GM21717 (cell line): ENCODE measurements around the gene USP24.

Experiments used
- ATAC-seq: cut with Tn5 transposase; IDR thresholded peaks from one replicate; pipeline ENCODE4 v1.9.1; 2021; ENCODE audit warnings: mild to moderate bottlenecking, moderate library complexity; ENCODE audit not compliant: unreplicated experiment

Gene USP24

DNA sequence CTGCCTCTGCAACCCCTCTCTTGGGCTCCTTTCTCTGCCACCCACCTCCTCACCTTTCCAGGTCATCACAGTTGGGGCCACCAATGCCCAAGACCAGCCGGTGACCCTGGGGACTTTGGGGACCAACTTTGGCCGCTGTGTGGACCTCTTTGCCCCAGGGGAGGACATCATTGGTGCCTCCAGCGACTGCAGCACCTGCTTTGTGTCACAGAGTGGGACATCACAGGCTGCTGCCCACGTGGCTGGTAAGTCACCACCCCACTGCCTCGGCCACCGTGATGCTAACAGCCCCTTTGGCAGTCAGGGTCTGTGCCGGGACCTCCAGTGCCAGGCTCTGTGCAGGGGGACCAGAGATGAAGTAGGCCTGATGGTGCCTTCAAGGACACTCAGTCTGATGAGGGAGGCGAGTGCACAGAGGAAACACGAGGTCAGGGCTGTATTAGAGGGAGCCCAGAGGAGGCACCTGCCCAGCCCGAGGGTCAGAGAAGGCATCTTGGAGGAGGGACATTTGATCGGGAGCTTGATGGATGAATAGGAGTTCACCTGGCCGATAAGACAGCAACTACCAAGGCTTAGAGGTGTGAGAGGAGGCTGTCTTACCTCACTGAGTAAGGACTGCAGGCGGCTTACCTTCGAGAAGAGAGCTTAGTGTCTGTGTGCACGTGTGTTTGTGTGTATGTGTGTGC lies 157.8 kb downstream of the USP24 start:
- no peak for ATAC-seq

DNA sequence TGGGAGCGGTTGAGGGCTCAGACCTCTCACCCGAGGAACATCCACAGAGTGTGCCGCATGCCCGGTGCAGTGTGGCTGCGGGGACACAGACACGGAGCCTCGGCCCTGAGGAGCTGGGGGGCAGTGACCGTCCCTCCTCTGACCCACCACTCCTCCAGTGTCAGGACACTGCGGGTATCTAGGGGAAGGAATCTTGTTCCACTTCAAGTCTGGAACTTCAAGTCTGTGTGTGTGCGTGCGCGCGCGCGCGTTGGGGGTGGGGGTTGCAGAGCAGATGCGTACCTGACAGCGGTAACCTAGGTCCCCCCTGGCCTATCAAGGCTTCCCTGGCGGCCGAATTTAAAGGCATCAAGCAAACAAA lies 158.6 kb downstream of the USP24 start:
- ATAC-seq = no peak

DNA sequence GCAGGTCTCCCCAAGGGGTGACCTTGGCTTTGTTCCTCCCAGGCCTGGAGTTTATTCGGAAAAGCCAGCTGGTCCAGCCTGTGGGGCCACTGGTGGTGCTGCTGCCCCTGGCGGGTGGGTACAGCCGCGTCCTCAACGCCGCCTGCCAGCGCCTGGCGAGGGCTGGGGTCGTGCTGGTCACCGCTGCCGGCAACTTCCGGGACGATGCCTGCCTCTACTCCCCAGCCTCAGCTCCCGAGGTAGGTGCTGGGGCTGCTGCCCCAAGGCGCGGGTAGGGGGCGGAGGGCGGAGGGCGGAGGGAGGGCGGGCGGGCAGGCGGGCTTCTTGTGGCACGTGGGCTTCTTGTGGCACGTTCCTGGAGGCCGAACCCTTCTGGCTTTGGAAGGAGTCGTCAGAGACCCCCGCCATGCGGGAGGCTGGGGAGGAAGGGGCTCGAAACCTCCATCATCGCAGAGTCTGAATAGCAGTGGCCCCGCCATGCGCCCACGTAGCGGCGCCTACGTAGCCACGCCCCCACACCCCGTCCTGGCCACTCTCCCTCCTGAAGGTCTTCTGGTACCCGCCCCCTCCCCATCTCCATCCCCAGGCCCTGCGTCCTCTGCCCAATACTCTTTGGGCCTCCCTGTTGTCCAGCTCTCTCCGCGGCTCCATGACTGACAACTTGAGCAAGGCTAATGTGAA lies 159.1 kb downstream of the USP24 start:
- no peak for ATAC-seq

DNA sequence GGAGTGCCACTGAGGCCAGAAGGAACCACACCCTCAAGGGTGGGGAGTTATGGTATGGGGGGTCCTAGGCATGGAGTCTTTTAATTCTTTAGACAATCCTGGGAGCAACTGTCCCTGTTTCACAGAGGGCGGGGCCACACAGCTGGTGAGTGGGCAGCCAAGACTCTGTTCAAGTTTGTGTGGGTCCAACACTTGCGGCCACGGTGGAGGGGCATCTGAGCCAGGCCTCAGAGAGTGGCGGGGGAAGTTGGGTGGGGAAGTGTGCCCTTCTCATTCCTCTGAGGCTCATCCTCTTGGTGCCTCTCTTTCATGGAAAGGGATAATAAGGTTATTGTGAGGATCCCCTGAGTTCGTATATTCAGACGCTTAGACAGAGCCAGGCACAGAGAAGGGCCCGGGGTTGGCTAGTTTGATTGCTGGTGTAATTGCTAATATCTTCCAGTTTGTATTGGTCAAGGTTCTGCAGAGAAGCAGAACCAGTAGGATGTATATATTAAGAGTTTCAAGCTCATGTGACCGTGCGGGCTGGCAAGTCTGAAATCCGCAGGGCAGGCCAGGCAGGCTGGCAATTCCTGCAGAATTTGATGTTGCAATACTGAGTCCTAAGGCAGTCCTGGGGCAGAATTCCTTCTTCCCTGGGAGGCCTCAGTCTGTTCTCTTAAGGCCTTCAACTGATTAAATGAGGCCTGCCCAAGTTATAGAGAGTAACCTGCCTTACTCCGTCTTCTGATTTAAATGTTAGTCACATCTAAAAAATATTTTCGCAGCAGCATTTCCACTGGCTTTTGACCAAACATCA lies 159.9 kb downstream of the USP24 start:
- no peak for ATAC-seq

DNA sequence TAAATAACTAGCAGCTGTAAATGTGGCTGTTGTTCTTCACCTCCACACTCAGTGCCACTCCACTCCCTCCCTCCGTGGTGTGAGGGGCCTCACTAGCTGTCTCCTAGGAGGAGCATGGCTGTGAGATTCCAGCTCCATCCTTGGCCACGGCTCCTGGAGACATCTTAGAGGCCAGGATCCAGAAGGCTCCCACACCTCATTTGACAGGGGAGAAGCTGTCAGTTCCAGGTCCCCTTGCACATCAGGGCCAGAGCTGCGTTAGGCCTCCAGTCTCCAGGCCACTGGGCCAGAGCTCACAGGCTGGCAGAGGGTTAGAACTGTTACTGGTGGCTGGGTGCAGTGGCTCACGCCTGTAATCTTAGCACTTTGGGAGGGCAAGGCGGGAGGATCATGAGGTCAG lies 160.8 kb downstream of the USP24 start:
- no peak for ATAC-seq

GRCh38 chr1:55053265-55053954 lies 161.8 kb downstream of the USP24 start:
- no peak for ATAC-seq

DNA sequence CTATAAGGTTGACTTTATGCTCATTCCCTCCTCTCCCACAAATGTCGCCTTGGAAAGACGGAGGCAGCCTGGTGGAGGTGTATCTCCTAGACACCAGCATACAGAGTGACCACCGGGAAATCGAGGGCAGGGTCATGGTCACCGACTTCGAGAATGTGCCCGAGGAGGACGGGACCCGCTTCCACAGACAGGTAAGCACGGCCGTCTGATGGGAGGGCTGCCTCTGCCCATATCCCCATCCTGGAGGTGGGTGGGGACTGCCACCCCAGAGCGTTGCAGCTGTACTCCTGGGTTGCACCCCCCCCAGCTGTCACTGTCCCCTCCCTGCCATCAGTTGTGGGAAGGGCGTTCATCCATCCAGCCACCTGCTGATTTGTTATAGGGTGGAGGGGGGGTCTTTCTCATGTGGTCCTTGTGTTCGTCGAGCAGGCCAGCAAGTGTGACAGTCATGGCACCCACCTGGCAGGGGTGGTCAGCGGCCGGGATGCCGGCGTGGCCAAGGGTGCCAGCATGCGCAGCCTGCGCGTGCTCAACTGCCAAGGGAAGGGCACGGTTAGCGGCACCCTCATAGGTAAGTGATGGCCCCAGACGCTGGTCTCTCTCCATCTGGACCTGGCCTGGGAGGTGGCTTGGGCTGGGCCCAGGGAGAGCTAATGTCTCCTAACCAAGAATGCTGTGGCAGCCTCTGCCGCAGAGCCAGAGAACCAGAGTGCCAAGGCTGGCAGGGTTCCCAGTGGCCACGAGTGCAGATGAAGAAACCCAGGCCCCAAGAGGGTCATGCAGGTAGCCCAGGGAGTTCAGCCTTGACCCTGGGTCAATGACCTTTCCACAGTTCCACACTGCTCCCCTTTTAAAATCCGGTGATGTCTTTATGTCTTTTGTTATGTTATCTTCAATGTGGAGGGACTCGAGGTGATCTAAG lies 162.7 kb downstream of the USP24 start:
- ATAC-seq = no peak

DNA sequence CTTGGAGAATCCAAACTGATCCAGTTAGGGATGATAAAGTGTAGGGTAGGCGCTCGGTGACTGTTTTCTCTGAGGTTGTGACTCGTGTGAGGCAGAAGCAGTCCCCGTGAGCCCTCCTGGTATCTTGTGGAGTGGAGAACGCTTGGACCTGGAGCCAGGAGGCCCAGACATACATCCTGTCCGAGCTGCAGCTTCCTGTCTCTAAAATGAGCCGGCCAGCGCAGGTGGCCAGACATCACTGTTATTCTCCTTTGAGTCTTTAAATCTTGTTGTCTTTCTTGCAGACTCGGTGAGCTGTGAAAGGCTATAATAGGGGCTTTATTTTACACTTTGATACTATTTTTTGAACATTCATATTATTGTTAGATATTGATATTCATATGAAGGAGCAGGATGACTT lies 163.5 kb downstream of the USP24 start:
- no peak for ATAC-seq

GRCh38 chr1:55051169-55051568 lies 164.0 kb downstream of the USP24 start:
- ATAC-seq = no peak

DNA sequence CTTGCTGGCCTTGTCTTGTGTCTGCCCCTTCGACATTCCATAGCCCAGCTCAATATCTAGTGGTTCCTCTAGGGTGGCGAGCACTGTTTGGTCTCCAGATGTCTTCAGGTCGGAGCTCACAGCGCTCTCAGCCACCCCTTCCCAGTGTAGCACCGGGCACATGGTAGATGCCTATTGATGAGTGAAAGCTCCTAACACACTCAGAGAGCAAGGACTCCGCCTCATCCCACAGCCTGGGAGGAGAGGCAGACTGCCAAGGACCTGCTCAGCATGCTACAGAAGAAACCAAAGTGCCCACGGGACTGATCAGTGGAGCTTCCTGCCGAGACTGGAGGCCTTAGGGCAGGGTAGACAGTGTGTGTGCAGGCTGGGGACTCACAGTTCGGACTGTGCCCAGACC lies 164.9 kb downstream of the USP24 start:
- no peak for ATAC-seq

- no peak for ATAC-seq
Measured at GRCh38 chr1:55049914-55050278, 165.3 kb downstream of the USP24 start.

GRCh38 chr1:55049271-55049913 lies 165.8 kb downstream of the USP24 start:
- no peak for ATAC-seq

GRCh38 chr1:55048453-55049270 lies 166.5 kb downstream of the USP24 start:
- no peak for ATAC-seq

DNA sequence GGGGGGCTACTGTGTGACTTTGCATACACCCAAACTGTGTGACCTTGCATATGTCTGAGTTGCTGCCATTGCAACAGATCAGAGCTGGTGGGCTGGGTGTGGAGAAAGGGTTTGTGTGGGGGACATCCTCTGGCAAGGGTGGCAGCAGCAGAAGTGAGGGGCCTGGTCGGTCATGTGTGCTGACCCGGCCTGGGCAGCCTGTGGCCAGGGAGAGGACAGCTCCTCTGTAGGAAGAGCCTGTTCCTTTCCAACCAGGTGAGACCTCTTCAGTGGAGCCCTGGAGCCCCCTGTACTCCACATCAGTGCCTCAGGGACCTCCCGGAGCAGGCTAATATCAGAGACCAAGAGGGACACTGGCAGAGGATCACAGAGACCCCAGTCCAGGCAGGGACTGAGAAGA lies 167.6 kb downstream of the USP24 start:
- no peak for ATAC-seq

DNA sequence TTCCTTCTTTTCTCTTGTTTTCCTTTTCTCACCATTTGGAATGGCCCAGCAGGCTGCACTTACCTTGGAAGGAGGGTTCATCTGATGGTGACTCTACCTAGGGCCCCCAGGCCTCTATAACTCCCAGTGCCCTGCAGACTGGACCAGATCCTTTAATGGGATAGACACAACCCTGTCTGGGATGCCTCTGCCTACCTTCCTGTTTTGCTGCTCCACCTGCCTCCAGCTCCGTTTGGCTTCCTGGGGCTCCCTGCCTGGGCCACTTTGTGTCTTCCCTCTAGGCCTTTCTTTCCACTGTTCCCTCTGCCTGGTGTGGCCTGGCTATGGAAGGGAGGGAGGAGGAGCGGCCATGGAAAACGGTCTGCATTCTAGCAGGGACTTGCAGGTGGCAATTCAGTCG lies 168.3 kb downstream of the USP24 start:
- no peak for ATAC-seq

DNA sequence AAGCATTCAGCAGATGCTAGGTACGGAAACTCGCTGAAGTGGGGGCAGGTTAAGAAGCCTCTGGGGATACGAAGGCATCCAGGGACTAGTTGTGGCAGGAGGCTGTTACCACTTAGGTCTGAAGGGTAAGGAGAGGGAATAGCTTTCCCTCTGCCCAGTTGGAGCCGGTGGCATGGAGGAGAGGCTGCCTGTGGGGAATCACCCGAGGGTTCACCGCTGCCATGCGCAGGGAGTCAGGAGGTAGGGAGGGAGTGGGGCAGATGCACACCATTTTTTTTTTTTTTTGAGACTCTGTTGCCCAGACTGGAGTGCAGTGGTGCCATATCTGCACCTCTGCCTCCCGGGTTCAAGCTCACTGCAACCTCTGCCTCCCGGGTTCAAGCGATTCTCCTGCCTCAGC lies 169.7 kb downstream of the USP24 start:
- ATAC-seq = no peak

- ATAC-seq = no peak
Measured at GRCh38 chr1:55044617-55045397, 170.4 kb downstream of the USP24 start.

GRCh38 chr1:55043726-55044125 lies 171.4 kb downstream of the USP24 start:
- no peak for ATAC-seq
